LNCaP clone FGC (cell line): ENCODE data around the gene CTBP2.
"Not testable (repeated sequence)": the region's sequence is repeated elsewhere in the genome, so short reads cannot be mapped to it uniquely, and the experiment has no call there.

Experiments used
- DNase-seq: peaks from one replicate; pipeline ENCODE4 v3.0.0-alpha.2; 2011; ENCODE audit warnings: low read depth
- H3K4me3 ChIP-seq: 2 replicates; pipeline ENCODE4 v1.5.1; 2011; ENCODE audit warnings: mild to moderate bottlenecking, low read depth, low read length, control low read depth
- CTCF ChIP-seq: IDR thresholded peaks from 2 replicates; pipeline ENCODE4 v1.5.1; 2012; ENCODE audit warnings: mild to moderate bottlenecking; ENCODE audit not compliant: control insufficient read depth, insufficient read depth; ENCODE audit errors: extremely low read depth

The CTBP2 gene

GRCh38 chr10:125060826-125061556, 99.4 kb downstream of the CTBP2 start:
- H3K4me3 ChIP-seq, result peak overlapping the region; percentile 31
- DNase-seq, result peak; percentile 92
- peak; percentile 87 for TF ChIP-seq CTCF

GRCh38 chr10:125060482-125060825, 99.9 kb downstream of the CTBP2 start:
- no peak for TF ChIP-seq CTCF
- DNase-seq, result no peak
- peak overlapping the region; percentile 31 for H3K4me3 ChIP-seq

- peak overlapping the region; percentile 31 for H3K4me3 ChIP-seq
- TF ChIP-seq CTCF, result no peak
- no peak for DNase-seq
These were observed 100.3 kb downstream of the CTBP2 start for GRCh38 chr10:125060026-125060425.

GRCh38 chr10:125059348-125059747, 101.0 kb downstream of the CTBP2 start:
- DNase-seq, H3K4me3 ChIP-seq: not testable (repeated sequence)

- DNase-seq, result no peak
- TF ChIP-seq CTCF, result no peak
- no peak overlapping the region for H3K4me3 ChIP-seq
These were observed 103.0 kb downstream of the CTBP2 start for GRCh38 chr10:125057158-125058001.

GRCh38 chr10:125056161-125057132, 103.9 kb downstream of the CTBP2 start:
- DNase-seq, result no peak
- TF ChIP-seq CTCF, result no peak
- no peak overlapping the region for H3K4me3 ChIP-seq

- H3K4me3 ChIP-seq, result no peak overlapping the region
- DNase-seq, result no peak
- no peak for TF ChIP-seq CTCF
These were observed 104.9 kb downstream of the CTBP2 start for GRCh38 chr10:125055446-125055845.
